HCT116 (cell line): ENCODE data around the gene PIK3R1.

Experiments used
- EZH2 ChIP-seq: fragments of 200-600 bp; sonication (generic); IDR thresholded peaks from 2 replicates; pipeline ENCODE4 v1.6.1; 2017; ENCODE audit warnings: antibody characterized with exemption, mixed run types
- POLR2A ChIP-seq: IDR thresholded peaks from 2 replicates; pipeline ENCODE4 v1.7.0; 2011; ENCODE audit warnings: borderline replicate concordance; ENCODE audit not compliant: insufficient read depth, insufficient read length; ENCODE audit errors: extremely low read depth
- SIN3A ChIP-seq: IDR thresholded peaks from 2 replicates; pipeline ENCODE4 v1.6.1; 2012; ENCODE audit warnings: low read depth
- YY1 ChIP-seq: IDR thresholded peaks from 2 replicates; pipeline ENCODE4 v1.6.1; 2011; ENCODE audit warnings: low read length, low read depth, moderate library complexity, mild to moderate bottlenecking; ENCODE audit not compliant: insufficient replicate concordance; ENCODE audit errors: extremely low read depth
- ZNF274 ChIP-seq: fragments of 200-500 bp; sonication (Bioruptor generic); IDR thresholded peaks from 2 replicates; pipeline ENCODE4 v1.6.1; 2014; ENCODE audit warnings: mild to moderate bottlenecking, low read depth, low read length, inconsistent platforms
- TF ChIP-seq, protein P1 (sequence below), 3 experiments: fragments of 200-600 bp in 1 of 3; sonication (generic) in 1 of 3; IDR thresholded peaks in 2 of 3; conservative IDR thresholded peaks in 1 of 3; 2 replicates each; pipeline ENCODE4 v1.5.1; 2012 to 2017; ENCODE audit warnings: low read depth in 2 of 3, low read length in 2 of 3, antibody characterized with exemption in 1 of 3, borderline replicate concordance in 1 of 3, control low read depth in 1 of 3, mild to moderate bottlenecking in 1 of 3, mixed read lengths in 1 of 3, mixed run types in 1 of 3, moderate library complexity in 1 of 3; ENCODE audit not compliant: insufficient read depth in 1 of 3
- TF ChIP-seq, protein P2 (sequence below): IDR thresholded peaks from 2 replicates; pipeline ENCODE4 v1.6.1; 2012; ENCODE audit warnings: low read depth
- TF ChIP-seq, protein P3 (sequence below): IDR thresholded peaks from 2 replicates; pipeline ENCODE4 v1.6.1; 2012
- TF ChIP-seq, protein P4 (sequence below): IDR thresholded peaks from 2 replicates; pipeline ENCODE4 v1.6.1; 2011; ENCODE audit warnings: mild to moderate bottlenecking, low read length, moderate library complexity; ENCODE audit not compliant: insufficient replicate concordance; ENCODE audit errors: extremely low read depth

DNA sequence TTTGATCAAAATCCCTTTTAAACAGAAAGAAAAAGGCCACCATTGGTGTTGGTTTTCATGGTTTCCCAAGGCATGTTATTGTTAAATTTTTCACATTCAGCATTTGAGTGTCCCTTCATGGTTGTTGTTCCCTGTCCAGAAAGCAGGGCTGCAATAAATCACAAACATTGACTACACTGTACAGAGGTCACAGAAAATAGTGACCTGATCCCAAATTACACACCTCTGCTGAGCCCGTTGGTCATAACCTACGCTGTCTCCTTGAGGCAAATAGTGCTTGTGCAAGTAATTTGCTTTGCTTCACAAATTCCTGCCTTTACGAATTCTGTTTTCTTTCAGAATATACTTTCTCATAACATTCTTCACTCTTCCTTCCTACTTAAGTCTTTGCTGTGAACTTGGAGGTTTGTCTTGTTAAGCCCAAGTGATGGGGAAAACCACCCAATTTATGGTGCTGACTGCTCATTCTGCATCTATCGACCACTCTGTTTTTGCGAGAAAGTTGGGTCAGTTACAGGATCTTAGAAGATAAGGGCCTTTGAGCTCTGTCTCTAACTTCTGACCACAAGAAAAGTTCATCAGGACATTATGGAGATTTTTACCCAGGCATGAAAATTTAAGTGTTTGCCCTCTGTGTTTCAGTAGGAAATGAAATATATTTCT is 16.0 kb downstream of the PIK3R1 start:
- TF ChIP-seq, protein P1, sequence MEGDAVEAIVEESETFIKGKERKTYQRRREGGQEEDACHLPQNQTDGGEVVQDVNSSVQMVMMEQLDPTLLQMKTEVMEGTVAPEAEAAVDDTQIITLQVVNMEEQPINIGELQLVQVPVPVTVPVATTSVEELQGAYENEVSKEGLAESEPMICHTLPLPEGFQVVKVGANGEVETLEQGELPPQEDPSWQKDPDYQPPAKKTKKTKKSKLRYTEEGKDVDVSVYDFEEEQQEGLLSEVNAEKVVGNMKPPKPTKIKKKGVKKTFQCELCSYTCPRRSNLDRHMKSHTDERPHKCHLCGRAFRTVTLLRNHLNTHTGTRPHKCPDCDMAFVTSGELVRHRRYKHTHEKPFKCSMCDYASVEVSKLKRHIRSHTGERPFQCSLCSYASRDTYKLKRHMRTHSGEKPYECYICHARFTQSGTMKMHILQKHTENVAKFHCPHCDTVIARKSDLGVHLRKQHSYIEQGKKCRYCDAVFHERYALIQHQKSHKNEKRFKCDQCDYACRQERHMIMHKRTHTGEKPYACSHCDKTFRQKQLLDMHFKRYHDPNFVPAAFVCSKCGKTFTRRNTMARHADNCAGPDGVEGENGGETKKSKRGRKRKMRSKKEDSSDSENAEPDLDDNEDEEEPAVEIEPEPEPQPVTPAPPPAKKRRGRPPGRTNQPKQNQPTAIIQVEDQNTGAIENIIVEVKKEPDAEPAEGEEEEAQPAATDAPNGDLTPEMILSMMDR (IDR thresholded peaks at IDR 0.05 in 2 of 3, conservative IDR thresholded peaks at IDR 0.05 in 1 of 3; ENCODE audit: borderline replicate concordance in 1 of 3, insufficient read depth in 1 of 3, low read depth in 2 of 3, low read length in 2 of 3): no peak
- no peak for TF ChIP-seq ZNF274
- TF ChIP-seq, protein P2, sequence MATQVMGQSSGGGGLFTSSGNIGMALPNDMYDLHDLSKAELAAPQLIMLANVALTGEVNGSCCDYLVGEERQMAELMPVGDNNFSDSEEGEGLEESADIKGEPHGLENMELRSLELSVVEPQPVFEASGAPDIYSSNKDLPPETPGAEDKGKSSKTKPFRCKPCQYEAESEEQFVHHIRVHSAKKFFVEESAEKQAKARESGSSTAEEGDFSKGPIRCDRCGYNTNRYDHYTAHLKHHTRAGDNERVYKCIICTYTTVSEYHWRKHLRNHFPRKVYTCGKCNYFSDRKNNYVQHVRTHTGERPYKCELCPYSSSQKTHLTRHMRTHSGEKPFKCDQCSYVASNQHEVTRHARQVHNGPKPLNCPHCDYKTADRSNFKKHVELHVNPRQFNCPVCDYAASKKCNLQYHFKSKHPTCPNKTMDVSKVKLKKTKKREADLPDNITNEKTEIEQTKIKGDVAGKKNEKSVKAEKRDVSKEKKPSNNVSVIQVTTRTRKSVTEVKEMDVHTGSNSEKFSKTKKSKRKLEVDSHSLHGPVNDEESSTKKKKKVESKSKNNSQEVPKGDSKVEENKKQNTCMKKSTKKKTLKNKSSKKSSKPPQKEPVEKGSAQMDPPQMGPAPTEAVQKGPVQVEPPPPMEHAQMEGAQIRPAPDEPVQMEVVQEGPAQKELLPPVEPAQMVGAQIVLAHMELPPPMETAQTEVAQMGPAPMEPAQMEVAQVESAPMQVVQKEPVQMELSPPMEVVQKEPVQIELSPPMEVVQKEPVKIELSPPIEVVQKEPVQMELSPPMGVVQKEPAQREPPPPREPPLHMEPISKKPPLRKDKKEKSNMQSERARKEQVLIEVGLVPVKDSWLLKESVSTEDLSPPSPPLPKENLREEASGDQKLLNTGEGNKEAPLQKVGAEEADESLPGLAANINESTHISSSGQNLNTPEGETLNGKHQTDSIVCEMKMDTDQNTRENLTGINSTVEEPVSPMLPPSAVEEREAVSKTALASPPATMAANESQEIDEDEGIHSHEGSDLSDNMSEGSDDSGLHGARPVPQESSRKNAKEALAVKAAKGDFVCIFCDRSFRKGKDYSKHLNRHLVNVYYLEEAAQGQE: no peak
- TF ChIP-seq, protein P3, sequence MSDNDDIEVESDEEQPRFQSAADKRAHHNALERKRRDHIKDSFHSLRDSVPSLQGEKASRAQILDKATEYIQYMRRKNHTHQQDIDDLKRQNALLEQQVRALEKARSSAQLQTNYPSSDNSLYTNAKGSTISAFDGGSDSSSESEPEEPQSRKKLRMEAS: no peak
- TF ChIP-seq EZH2: no peak
- TF ChIP-seq POLR2A: no peak
- TF ChIP-seq, protein P4, sequence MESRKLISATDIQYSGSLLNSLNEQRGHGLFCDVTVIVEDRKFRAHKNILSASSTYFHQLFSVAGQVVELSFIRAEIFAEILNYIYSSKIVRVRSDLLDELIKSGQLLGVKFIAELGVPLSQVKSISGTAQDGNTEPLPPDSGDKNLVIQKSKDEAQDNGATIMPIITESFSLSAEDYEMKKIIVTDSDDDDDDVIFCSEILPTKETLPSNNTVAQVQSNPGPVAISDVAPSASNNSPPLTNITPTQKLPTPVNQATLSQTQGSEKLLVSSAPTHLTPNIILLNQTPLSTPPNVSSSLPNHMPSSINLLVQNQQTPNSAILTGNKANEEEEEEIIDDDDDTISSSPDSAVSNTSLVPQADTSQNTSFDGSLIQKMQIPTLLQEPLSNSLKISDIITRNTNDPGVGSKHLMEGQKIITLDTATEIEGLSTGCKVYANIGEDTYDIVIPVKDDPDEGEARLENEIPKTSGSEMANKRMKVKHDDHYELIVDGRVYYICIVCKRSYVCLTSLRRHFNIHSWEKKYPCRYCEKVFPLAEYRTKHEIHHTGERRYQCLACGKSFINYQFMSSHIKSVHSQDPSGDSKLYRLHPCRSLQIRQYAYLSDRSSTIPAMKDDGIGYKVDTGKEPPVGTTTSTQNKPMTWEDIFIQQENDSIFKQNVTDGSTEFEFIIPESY: no peak
- no peak for TF ChIP-seq YY1
- no peak for TF ChIP-seq SIN3A
